ENCODE data around the gene SH2B2.

SH2B2 gene

DNA sequence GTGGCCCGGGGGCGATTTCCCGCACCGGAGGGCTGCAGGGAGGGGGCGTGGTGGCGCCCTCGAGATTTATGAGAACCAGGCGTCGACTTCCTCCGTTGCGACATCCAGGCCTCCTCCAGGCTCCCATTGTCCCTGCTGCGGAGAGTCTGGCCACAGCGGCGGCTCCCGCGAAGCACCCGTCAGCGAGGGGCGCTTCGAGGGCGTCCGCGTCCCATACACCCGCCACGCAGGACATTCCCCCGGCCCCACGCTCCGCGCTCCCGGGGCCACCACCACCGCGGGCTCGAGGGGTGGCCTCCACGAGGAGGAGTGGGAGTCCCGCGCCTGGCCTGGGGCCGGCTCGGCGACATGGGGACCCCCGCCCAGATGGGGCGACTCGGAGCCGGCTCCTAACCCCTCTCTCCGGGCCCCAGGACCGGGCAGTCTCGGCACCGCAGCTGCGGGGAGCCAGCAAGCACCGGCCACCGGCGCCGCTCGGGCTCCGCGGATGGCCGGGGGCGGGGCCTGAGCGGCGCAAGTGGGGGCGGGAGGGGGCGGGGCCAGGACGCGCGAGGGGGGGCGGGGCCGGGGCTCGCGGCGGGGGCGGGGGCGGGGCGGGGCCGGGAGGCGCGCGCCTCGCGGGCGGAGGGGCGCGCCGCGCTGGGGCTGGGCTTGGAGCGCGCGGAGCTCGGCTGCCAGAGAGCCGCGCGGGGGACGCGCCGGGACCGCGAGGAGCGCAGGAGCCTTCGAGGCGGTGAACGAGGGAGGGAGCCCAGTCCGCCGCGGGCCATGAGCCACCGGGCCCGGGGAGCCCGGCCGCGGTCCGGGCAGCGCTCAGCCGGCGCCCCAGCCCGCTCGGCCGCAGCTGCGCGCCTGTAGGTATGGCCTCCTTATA, at the start of gene SH2B2:
TSS of gene SH2B2 (plus strand) at position 632 of the 874 bp plus-strand sequence. CDS start 13,683 bp downstream, outside the sequence.
- no peak for DNase-seq (ENCODE audit: low read depth in 2 of 2)

DNA sequence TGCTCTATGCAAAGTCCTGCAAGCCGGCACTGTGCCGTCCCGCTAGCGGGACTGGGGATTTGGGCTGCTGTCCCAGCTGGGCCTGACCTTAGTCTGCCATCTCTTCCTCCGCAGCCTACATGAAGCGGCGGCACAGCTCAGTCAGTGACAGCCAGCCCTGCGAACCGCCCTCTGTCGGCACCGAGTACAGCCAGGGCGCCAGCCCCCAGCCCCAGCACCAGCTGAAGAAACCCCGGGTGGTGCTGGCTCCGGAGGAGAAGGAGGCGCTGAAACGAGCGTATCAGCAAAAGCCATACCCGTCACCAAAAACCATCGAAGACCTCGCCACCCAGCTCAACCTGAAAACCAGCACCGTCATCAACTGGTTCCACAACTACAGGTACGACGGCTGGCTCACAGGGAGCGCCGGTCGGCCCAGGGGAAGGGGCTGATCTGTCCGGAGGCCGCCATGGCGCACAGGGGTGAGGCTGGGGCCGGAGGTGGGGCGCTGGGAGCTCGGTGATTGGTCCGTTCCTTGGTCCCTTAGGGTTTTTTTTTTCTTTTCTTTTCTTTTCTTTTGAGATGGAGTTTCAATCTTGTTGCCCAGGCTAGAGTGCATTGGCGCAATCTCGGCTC, 47.4 kb upstream of the SH2B2 start:
- no peak for DNase-seq (ENCODE audit: low read depth in 2 of 2)

DNA sequence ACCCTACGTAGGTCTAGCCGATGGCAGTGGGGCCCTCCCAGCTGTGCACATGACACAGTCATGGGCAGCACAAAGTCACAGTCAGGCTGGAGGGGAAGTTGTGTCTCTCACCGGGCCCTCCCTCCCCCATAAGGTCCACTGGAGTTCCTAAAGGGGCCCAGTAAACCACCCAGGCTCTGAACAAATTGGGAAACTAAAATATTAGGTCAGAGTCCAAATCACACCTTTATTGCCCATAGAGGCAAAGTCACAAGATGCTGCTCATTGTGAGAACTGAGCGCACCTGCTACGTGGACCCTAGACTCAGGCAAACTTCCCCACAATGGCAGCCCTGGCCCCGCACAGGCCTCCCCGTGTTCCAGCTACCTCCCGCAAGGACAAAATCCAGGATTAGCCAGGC, 45.2 kb upstream of the SH2B2 start:
- no peak for DNase-seq (ENCODE audit: low read depth in 2 of 2)

DNA sequence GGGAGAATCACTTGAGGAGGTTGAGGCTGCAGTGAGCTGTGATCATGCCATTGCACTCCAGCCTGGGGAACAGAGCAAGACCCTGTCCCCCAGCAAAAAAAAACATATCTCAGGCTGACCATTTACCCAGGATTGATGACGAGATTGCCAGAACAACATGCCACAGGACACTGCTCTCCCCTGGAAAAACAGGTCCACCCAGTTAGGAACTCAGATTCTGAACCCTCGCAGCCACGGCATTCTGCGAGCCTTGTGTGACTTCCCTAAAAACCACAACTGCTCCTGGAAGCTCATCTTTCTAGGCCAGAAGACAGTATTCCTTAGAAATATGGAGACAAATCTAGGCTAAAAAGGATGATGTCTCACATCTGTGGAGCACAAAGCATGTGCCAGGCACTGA, 42.1 kb upstream of the SH2B2 start:
- no peak for DNase-seq (ENCODE audit: low read depth in 2 of 2)

DNA sequence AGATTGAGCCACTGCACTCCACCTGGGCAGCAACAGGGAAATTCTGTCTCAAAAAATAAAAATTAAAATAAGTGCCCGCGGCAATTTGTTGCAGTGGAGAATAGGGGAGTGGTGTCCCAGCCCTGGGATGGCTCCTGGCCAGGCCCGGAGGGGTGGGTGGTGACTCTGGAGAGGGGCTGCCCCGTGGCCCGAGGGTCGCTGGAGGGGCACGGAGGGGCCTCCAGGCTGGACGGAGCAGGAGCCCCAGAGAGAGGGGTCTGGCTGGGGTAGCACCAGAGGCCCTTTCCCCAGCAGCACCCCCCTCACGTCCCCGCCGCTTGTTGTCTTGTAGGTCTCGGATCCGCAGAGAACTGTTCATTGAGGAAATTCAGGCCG, 38.6 kb upstream of the SH2B2 start:
- no peak for DNase-seq (ENCODE audit: low read depth in 2 of 2)

DNA sequence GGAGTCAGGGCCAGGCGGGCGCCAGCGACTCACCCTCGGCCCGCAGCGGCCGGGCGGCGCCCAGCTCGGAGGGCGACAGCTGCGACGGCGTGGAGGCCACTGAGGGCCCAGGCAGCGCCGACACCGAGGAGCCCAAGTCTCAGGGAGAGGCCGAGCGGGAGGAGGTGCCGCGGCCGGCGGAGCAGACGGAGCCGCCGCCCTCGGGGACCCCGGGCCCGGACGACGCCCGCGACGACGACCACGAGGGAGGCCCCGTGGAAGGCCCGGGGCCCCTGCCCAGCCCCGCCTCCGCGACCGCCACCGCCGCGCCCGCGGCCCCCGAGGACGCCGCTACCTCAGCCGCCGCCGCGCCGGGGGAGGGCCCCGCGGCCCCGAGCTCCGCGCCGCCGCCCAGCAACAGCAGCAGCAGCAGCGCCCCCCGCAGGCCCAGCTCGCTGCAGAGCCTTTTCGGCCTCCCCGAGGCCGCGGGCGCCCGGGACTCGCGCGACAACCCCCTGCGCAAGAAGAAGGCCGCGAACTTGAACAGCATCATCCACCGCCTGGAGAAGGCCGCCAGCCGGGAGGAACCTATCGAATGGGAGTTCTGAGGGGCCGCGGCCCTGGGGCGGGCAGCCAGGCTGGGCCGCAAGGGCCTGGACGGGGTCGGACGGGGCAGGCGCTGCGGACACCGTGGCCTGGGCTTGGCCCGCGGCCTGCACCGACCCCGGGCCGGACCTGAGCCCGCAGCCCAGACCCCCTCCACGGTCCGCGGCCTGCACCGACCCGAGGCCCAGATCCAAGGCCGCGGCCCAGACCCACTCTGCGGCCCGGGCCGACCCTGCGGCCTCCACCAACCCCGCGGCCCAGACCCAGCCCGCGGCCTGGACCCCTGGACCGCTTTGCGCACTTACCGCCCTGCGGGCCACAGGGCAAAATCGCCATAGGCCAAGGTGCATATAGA, 37.9 kb upstream of the SH2B2 start:
- no peak for DNase-seq (ENCODE audit: low read depth in 2 of 2)

DNA sequence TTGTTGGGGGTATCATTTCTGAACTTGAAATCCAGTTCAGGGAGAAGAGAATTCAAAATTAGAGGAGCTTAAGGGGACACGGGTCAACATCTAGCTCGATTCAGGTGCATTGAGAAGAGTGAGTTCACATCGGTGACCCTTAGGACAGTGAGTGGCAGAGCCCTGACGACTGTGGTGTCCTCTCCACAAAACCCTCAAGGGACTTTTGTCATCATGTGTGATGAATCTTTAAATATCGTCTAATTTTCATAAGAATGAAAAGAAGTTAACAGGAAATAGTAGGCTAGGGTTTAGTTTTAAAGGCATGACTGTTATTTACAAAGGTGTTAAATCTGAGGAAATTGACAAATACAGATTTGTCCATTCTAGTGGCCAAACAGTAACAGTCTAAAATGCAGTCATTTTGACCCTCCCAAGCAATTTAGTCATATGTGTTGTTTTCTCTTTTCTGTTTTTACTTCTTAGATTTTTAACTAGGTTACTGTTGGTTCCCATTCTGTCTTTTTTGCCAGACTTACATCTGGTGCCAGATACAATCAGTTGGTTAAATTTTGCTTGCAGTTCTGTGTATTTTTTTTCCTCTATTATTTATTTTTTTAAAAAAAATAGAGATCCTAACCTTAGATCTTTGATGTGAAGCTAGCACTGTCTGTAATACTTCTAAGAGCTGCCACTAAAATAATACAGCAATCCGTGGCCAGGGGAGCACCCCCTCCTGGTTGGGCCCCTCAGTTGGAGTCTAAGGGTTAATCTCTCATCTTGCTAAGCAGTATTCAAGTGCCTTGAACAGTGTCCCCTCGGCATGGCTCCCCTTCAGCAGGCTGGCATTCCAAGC, 34.9 kb upstream of the SH2B2 start:
- DNase-seq (ENCODE audit: low read depth in 2 of 2): no peak

DNA sequence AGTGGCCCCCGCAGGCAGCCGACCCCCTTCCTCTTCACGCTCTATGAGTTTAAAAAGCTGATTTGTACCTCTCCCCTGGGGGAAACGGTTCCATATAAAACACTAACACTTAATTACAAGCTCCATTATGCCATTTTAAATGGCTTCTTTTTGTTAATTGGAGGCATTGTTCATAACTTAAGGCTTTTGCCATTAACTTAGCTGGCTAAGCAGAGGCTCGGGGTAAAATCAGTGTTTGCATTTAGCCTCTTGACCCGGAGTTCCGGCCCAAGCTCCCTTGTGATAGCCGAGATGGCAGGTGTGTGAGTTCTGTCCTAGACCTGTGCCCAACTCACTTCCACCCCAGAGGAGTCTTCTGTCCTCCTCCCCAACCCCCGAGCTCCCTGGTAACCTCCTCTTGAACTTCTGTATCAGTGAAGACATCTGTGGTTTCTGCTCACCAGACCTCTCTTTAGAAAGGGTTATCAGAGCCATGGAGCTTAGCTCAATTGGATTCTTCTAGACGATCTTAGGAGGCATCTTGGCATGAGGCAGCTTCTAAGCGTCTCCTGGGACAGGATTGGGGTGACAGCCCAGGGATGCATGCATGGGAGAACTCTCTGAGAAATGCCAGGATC, 34.2 kb upstream of the SH2B2 start:
- no peak for DNase-seq (ENCODE audit: low read depth in 2 of 2)

DNA sequence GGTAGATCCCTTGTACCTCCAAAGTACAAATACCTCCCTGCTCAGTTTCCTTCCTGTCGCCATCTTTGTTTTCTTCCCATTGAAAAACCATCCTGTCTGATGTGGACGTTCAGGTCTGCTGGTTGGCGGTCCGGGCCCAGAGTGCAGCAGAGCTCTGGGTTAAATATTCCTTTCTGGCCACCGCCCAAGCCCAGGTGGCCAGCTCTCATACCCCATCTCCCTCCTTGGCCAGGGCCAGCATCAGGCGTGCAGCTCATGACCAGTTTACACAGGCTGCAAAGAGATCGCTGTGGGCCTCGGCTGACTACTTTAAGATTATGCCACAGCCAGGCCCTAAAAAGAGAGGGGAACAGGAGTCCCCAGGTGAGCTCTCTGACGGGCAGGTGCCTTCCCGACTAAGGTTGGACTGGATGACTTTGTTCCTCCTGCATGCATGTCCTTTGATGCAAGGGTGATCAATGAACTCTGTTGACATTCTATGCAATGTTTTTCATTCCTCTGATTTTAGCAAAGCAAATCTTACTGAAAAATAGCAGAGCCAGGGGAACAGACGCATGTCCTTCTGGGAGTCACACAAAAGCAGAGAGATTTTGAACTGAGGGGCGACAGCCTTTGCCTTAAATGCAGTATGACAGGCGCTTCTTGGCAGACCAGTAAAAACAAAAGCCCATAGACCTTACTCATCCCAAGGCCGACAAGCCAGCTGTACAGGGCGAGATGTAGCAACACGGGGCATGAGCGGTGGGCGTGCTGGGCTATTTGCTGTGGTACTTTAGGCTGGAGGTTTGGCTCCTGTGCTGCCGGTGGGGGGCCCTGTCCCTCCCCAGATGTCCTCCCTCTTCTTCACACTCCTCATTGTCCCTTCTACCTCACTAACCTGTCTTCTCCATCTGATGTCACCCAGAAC, 33.3 kb upstream of the SH2B2 start:
- DNase-seq (ENCODE audit: low read depth in 2 of 2): no peak

DNA sequence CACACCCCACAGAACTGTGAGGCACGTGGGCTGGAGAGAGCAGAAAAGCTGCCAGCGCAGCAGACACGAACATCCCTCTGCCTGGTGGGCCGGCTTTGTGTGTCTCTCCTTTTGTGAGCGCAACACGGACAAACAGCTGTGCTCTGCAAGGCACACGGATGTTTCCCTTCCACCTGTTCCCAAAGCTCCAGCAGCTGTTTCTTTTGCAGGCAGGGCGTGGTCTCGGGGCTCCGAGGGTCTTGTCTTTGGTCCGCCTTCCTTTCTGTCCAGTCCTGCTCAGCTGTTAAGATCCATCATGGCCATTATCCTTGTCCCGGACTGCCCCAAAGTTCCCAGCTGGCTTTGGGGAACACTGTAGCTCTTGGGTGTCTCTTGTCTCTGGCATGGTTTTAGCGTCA, 32.7 kb upstream of the SH2B2 start:
- DNase-seq (ENCODE audit: low read depth in 2 of 2): no peak

DNA sequence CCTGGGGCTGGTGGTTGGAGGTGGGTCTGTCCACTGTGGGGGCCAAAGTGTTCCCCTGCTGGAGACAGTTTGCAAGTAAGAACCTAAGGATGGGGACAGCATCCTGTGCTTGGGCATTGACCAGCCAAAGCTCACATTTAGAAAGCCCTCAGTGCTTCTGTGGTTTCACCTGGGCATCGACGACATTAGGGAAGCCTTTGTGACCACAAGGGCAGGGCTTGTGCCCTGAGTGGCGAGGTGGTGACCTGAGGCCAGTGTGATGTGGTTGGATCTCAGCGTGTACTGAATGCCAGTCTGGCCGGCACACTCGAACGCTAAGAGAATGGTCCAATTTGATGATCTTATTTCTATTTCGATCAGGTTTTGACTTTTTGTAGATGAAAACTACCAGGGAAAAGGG, 32.1 kb upstream of the SH2B2 start:
- DNase-seq (ENCODE audit: low read depth in 2 of 2): no peak

DNA sequence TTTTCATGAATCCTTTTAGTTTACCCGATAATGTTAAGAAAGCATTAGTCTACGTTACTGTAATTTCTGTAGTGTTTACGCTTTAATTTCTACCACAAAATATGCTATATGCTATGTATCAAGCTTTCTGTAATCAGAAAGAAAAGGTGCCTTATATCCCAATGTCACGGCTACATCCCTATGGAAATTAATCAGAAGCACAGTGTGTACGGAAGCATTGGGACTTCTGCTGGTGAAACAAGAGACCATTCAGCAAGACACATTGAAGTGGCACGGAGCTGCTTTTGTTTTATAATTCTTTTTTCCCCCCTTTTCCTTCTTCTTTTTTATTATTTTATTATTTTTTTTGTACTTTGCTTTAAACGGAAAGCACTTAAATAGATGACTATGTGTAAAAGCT, 31.2 kb upstream of the SH2B2 start:
- DNase-seq (ENCODE audit: low read depth in 2 of 2): no peak

DNA sequence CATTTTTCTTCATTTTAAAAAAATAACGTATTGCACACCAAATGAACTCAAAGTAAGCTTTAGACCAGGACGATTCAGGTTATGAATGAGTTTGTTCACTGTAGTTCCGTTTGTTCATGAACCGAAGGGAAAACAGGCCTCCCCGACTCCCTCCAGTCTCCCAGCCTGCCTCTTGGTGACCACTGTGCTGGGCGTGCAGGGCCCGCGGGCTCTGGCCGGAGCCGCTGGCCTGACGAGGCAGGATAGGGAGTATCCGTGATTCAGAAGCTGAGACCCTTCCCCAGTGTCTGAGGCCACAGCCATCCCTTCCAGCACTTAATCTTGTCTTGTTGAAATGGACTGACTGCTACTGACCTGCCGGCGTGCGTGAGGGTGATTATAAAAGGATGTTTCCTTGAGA, 30.8 kb upstream of the SH2B2 start:
- no peak for DNase-seq (ENCODE audit: low read depth in 2 of 2)

DNA sequence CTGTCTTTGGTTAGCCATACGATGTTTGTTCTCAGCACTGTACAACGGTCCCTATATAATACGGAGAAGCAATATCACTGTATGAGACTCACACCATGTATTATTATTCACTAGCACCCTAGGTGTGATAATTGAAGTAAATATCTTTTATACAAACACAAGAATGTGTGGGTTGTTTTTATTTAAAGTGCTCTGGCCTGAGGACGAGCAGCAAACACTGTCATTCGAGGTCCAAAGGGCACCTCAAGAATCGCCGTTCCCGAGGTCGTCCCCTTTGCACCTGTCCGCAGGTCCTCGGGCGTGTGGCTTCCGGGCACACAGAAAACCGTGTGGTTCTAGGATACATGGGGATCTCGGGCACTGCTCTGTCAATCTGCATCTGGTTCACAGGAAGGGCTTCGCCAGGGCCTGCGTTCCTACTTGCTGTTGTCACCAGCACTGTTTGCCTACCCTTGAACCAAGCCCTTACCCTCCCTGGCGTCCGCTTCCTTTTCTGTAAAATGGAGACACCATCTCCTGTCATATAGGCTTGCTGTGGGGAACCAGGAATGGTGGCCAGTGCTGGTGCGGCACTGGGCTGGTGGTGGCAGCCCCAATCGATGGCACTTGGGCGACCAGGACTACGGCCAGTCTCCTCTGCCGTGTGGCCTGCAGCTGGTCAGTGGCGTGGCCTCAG, 28.5 kb upstream of the SH2B2 start:
- no peak for DNase-seq (ENCODE audit: low read depth in 2 of 2)

DNA sequence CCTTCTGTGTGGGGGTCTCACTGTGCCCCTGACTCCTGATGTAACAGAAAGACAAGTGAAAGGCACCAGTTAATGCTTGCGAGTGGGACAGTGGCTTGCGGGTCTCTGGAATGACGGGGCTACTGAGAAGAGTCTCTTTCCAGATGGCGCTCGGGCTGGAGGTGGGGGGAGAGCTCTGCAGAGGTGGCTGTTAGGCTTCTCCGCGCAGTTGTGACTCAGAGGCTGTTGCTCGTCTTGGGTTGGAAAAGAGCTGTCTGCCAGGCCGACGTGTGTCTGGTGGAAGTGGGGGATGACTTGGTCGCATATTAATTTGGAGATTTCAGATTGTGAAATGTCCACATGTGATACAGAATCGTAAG, 27.9 kb upstream of the SH2B2 start:
- no peak for DNase-seq (ENCODE audit: low read depth in 2 of 2)

DNA sequence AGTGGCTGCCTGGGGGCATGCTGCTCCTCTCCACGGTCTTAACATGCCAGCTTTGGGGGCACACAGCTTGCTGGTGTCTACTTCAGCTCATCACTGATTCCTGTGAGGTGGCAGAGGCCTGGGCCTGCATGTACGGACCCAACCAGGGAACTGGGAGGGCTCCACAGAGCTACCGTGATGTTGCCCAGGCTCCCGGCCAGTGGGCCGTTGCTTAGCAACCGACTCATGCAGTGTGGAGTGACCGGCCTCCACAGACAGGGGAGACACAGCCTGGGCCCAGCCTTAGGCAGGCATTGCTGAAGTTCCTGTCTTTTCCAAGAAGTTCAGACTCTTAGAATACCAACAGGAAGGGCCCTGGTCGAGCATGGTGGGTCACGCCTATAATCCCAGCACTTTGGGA, 25.8 kb upstream of the SH2B2 start:
- no peak for DNase-seq (ENCODE audit: low read depth in 2 of 2)

DNA sequence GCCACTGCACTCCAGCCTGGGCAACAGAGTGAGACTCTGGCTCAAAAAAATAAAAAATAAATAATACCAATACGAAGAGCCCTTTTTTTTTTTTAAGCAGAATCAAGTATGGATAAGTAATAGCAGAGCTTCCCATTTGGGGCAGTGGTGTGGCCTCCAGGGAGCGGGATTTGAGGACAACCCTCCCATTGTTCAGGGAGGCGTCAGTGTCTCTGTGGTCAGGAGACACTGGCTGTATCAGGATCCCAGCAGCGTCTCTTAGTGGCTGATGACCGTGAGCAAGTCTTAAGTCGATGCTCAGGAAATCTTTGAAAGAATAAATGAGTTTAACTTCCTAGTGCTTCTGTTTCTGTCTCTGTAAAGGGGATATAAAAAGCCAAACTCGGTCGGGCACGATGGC, 25.2 kb upstream of the SH2B2 start:
- no peak for DNase-seq (ENCODE audit: low read depth in 2 of 2)

DNA sequence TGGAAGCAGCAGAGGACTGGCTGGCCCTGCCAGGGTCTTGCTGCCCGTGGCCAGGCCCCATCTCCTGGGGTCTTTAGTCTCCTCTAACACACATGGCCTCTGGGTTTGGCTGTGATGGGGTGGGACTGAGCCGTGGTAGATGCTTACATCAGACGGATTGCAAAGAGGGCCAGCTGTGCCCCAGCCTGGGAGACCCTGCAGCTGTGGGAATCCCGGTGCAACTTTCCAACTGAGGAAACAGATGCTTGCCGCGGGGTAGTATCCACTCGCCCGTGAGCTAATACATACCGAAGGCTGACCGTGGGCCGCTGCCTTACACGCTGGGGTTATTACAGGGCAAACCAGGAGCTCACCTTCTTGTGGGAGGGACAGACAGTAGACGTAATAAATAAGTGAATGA, 24.1 kb upstream of the SH2B2 start:
- no peak for DNase-seq (ENCODE audit: low read depth in 2 of 2)

DNA sequence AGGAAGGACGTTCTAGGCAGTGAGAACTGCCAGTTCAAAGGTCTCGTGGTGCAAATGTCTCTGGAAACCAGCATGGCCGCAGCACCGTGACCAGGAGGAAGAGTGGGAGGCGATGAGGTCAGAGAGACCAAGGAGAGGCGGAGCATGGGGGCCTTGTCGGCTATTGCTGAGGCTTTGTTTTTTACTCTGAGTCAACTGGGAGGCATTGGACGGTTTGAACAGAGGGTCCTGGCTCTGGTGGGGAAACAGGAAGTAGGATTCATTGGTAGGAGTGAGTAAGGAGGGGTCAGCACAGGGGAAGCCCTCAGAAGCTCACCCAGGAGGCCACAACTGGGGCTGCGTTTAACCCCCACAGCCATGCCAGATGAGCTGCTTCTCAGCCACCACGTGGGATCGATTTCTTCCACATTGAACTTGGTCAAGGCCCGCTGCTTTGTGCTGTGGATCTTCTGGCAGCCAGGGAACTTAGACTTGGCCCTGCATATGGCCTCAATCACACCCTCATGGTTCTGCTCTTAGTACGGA, 22.2 kb upstream of the SH2B2 start:
- DNase-seq (ENCODE audit: low read depth in 2 of 2): no peak
